ENCODE data around the gene PAPSS1. TPM values are rescaled to one million over a fixed set of nuclear protein-coding genes. Genes with fewer than 3 reads are reported as not detected.
A peak's percentile ranks its signal among the peaks of the same experiment; 100 is the strongest.

The PAPSS1 gene
- total RNA-seq, 4 donors from 2014 or later: 40.4 to 80.8 (median 49.5) TPM

DNA sequence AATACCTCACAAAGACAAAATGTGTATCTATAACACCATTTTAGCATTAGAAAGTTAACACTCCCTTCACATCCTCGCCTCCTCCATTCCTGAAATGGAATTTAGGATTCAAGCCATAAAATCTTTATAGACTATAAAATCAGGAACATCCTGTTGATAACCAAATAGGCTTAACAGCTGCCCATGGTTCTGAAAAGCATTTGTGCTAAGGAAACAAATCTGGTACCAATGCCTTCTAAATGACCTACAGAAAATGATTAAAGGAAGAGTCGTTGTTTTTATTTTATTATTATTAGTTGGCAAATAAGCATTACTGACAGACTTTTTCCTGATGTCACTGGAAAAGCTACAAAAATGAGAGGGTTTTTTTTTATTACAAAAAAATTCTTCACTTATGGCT lies 79.8 kb downstream of the PAPSS1 start:
- 72 to 73% methylated on average over 2 of the region's 2 CpGs for WGBS, 2 donors
- H3K9me3 ChIP-seq: no peaks in the 10 kb centered on the region

DNA sequence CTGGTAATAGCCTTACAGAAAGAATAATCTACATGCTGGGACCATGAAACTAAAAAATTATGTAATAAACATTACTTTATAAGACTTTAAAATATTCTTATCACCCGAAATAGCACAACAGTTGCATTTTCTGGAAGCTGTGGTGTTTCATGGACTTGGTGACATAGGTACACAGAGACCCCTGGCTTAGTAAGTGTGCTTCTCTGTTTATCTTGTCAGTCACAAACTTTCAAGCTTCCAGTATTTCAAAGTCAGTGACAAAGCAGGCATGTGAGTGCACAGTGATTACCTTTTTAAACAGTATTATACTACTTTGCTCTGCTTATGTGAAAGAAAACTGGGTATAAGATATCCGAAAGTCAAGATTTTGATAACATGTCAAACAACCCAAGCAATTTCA lies 84.3 kb downstream of the PAPSS1 start:
- H3K27ac ChIP-seq: no peak overlapping the region
- 93 to 99% methylated on average over 2 of the region's 2 CpGs for WGBS, 2 donors
- TF ChIP-seq, protein P1, sequence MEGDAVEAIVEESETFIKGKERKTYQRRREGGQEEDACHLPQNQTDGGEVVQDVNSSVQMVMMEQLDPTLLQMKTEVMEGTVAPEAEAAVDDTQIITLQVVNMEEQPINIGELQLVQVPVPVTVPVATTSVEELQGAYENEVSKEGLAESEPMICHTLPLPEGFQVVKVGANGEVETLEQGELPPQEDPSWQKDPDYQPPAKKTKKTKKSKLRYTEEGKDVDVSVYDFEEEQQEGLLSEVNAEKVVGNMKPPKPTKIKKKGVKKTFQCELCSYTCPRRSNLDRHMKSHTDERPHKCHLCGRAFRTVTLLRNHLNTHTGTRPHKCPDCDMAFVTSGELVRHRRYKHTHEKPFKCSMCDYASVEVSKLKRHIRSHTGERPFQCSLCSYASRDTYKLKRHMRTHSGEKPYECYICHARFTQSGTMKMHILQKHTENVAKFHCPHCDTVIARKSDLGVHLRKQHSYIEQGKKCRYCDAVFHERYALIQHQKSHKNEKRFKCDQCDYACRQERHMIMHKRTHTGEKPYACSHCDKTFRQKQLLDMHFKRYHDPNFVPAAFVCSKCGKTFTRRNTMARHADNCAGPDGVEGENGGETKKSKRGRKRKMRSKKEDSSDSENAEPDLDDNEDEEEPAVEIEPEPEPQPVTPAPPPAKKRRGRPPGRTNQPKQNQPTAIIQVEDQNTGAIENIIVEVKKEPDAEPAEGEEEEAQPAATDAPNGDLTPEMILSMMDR (IDR thresholded peaks at IDR 0.05): no peak
- TF ChIP-seq EP300 (IDR thresholded peaks at IDR 0.05): no peak
- TF ChIP-seq POLR2A (IDR thresholded peaks at IDR 0.05): no peak
- H3K4me1 ChIP-seq: peaks cover 0 to 10% (median 3%) of the 10 kb centered on the region in 4 donors
- no peaks in the 10 kb centered on the region for H3K27me3 ChIP-seq
- H3K9me3 ChIP-seq: no peaks in the 10 kb centered on the region
- no peak for DNase-seq (ENCODE audit: low spot score in 2 of 2)
- no peak overlapping the region for H3K4me3 ChIP-seq
- no peaks in the 10 kb centered on the region for H3K36me3 ChIP-seq

More for the DNA sequence above, 79.8 kb downstream of the PAPSS1 start:
- no peak for DNase-seq (ENCODE audit: low spot score in 2 of 2)
- Histone ChIP-seq H3K4me3 (no peak overlapping the region), H3K4me1 (peaks cover 0 to 16% (median 6%) of the 10 kb centered on the region in 4 donors), H3K36me3 (peaks cover 0 to 25% (median 7%) of the 10 kb centered on the region in 3 donors), H3K27ac (peak overlapping the region in 1 of 4 donors; percentile 62), H3K27me3 (no peaks in the 10 kb centered on the region)
- TF ChIP-seq POLR2A (IDR thresholded peaks at IDR 0.05) (no peak), EP300 (IDR thresholded peaks at IDR 0.05) (no peak)
- TF ChIP-seq, protein P1 (IDR thresholded peaks at IDR 0.05): no peak

DNA sequence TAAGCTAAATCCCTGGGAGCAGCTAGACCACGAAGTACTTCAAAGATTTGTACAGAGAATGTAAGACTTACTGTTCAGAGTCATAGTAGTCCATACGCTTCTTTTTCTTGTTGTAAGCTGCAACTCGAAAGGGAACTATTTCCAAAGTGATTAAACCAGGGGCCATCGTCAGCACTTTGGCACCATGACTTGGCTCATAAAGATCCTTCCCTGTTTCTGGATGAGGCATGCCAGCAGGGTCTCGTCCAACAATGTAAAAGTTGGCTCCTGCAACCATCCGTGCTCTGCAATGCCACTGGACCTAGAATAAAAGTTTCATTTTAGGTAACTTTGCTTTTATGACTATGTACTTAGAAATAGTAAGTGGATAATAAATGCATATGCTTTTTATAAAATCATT lies 88.5 kb downstream of the PAPSS1 start:
- no peaks in the 10 kb centered on the region for H3K27me3 ChIP-seq
- TF ChIP-seq, protein P1 (IDR thresholded peaks at IDR 0.05): no peak
- TF ChIP-seq EP300 (IDR thresholded peaks at IDR 0.05) (no peak), POLR2A (IDR thresholded peaks at IDR 0.05) (no peak)
- H3K27ac ChIP-seq: no peak overlapping the region
- H3K9me3 ChIP-seq: no peaks in the 10 kb centered on the region
- peaks cover 0 to 10% (median 0%) of the 10 kb centered on the region in 3 donors for H3K36me3 ChIP-seq
- H3K4me1 ChIP-seq: peaks cover 0 to 12% (median 2%) of the 10 kb centered on the region in 4 donors
- WGBS, 2 donors: 78 to 86% methylated on average over 6 of the region's 6 CpGs
- no peak for DNase-seq (ENCODE audit: low spot score in 2 of 2)
- no peak overlapping the region for H3K4me3 ChIP-seq

DNA sequence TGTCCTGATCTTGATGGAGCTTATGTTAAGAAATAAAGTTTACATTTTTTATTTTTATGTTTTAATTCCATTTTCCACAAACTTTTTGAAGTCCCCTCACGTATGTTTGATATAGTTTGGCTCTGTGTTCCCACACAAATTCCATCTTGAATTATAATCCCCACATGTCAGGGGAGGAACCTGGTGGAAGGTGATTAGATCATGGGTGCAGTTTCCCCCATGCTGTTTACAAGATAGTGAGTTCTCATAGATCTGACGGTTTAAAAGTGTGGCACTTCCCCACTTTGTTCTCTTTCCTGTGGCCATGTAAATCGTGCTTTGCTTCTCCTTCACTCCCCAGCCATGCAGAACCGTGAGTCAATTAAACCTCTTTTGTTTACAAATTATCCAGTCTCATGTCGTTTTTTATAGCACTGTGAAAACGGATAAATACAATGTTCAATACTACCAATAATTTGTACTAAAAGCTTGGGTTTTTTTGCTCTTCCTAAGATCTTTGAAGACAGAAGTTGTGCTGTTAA lies 89.8 kb downstream of the PAPSS1 start:
- 73 to 78% methylated on average over 6 of the region's 6 CpGs for WGBS, 2 donors
- DNase-seq (ENCODE audit: low spot score in 2 of 2): no peak
- Histone ChIP-seq H3K27ac (no peak overlapping the region), H3K4me1 (peaks cover 0 to 12% (median 2%) of the 10 kb centered on the region in 4 donors), H3K9me3 (no peaks in the 10 kb centered on the region), H3K36me3 (peaks cover 0 to 10% (median 0%) of the 10 kb centered on the region in 3 donors), H3K27me3 (no peaks in the 10 kb centered on the region), H3K4me3 (no peak overlapping the region)
- TF ChIP-seq EP300 (IDR thresholded peaks at IDR 0.05): no peak
- TF ChIP-seq, protein P1 (IDR thresholded peaks at IDR 0.05): no peak
- TF ChIP-seq POLR2A (IDR thresholded peaks at IDR 0.05): no peak

DNA sequence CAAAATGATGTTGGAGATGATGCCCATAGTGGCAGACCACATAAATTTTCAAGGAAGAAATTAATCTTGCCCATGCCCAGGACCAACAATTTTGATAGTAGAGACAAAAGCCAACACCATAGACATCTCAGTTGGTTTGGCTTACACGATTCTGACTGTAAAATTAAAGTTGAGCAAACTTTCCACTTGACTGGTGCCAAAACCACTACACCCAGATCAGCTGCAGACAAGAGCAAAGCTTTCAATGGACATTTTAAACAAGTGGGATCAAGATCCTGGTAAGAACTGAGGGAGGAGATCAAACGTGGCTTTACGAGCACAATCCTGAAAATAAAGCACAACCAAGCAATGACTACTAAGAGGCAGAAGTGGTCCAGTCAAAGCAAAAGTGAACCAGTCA lies 90.7 kb downstream of the PAPSS1 start:
- no peak for TF ChIP-seq POLR2A (IDR thresholded peaks at IDR 0.05)
- no peak for TF ChIP-seq EP300 (IDR thresholded peaks at IDR 0.05)
- TF ChIP-seq, protein P1 (IDR thresholded peaks at IDR 0.05): no peak
- peaks cover 0 to 10% (median 0%) of the 10 kb centered on the region in 3 donors for H3K36me3 ChIP-seq
- no peaks in the 10 kb centered on the region for H3K9me3 ChIP-seq
- 57 to 66% methylated on average over 3 of the region's 3 CpGs for WGBS, 2 donors
- no peak overlapping the region for H3K4me3 ChIP-seq
- peaks cover 0 to 12% (median 2%) of the 10 kb centered on the region in 4 donors for H3K4me1 ChIP-seq
- peak in 1 of 2 donors; percentile 17 for DNase-seq (ENCODE audit: low spot score in 2 of 2)
- peak overlapping the region in 1 of 4 donors; percentile 20 for H3K27ac ChIP-seq
- H3K27me3 ChIP-seq: no peaks in the 10 kb centered on the region

All from tibial nerve (tissue), 4 donors.